Measurements from ENCODE around the gene CEP295NL. TPM values are rescaled to one million over a fixed set of nuclear protein-coding genes. Genes with fewer than 3 reads are reported as not detected.

The CEP295NL gene
- total and polyA plus RNA-seq, 2 of the 13 experiments (the other 11 are each of a cell fraction or from before 2014, with no cell fraction given): not detected

GRCh38 chr17:78944026-78944425 lies 41.0 kb upstream of the CEP295NL start:
- no peaks in the 10 kb centered on the region for H3K36me3 ChIP-seq (replicated peaks in 1 of 2; ENCODE audit: control insufficient read depth in 1 of 2, insufficient read depth in 2 of 2, low read length in 2 of 2)
- ChIA-PET POLR2A (interaction anchor here (0.6 to 1.0 kb wide), 2 partner anchors 10 to 18 kb away, joined by 3 read pairs; no protein-coding TSS in a partner anchor), CTCF (ENCODE audit: low intra/inter-chr PET ratio, low total read pairs) (no interaction called here)
- in situ Hi-C loops (cut with HindIII; ENCODE audit: extremely low pct_ligation_motif_present, low pct_unique_long_range_greater_than_20kb): no loop called here
- ATAC-seq (no peak), FAIRE-seq (no peak), DNase-seq (ENCODE audit: low spot score) (no peak)
- TF ChIP-seq ZNF121 (CRISPR knock-in tag; IDR thresholded peaks at IDR 0.05): peak; percentile 68
- TF ChIP-seq, protein P1, sequence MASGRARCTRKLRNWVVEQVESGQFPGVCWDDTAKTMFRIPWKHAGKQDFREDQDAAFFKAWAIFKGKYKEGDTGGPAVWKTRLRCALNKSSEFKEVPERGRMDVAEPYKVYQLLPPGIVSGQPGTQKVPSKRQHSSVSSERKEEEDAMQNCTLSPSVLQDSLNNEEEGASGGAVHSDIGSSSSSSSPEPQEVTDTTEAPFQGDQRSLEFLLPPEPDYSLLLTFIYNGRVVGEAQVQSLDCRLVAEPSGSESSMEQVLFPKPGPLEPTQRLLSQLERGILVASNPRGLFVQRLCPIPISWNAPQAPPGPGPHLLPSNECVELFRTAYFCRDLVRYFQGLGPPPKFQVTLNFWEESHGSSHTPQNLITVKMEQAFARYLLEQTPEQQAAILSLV (CRISPR knock-in tag; IDR thresholded peaks at IDR 0.05; ENCODE audit: borderline replicate concordance): no peak
- TF ChIP-seq ZNF275 (CRISPR knock-in tag; IDR thresholded peaks at IDR 0.05; ENCODE audit: borderline replicate concordance): no peak
- TF ChIP-seq SALL1 (CRISPR knock-in tag; IDR thresholded peaks at IDR 0.05): no peak
- no peak for TF ChIP-seq RFX3 (CRISPR knock-in tag; IDR thresholded peaks at IDR 0.05)
- H2AFZ ChIP-seq (ENCODE audit: low read length): no peak overlapping the region
- peaks cover 23% of the 10 kb centered on the region for H3K4me1 ChIP-seq (ENCODE audit: insufficient read depth, low read length)
- H3K27ac ChIP-seq (ENCODE audit: extremely low read length, insufficient read depth, low read length): no peak overlapping the region
- H3K4me2 ChIP-seq (ENCODE audit: low read depth, low read length): no peak overlapping the region
- no peak overlapping the region for H3K9ac ChIP-seq (ENCODE audit: insufficient read depth, low read depth, low read length)
- WGBS (ENCODE audit: low lambda C conversion rate): 20% methylated on average over 7 of the region's 7 CpGs
- no peaks in the 10 kb centered on the region for H4K20me1 ChIP-seq (ENCODE audit: insufficient read depth, low read length)
- no peaks in the 10 kb centered on the region for H3K79me2 ChIP-seq (ENCODE audit: insufficient read depth, low read length)
- intact Hi-C loops (cut with micrococcal nuclease; ENCODE audit: unreplicated experiment): no loop called here
- H3K9me3 ChIP-seq (ENCODE audit: low read length): no peaks in the 10 kb centered on the region
- H3K27me3 ChIP-seq (ENCODE audit: control insufficient read depth in 1 of 2, insufficient read depth in 2 of 2, low read length in 2 of 2): peaks cover 2 to 23% of the 10 kb centered on the region in 2 experiments; a peak in 3 of 5 replicates
- H3K4me3 ChIP-seq (replicated peaks in 1 of 3; ENCODE audit: insufficient read depth in 1 of 3, low read depth in 2 of 3, low read length in 3 of 3): no peak overlapping the region
- BruUV-seq (replicated peaks): no TSS peak

DNA sequence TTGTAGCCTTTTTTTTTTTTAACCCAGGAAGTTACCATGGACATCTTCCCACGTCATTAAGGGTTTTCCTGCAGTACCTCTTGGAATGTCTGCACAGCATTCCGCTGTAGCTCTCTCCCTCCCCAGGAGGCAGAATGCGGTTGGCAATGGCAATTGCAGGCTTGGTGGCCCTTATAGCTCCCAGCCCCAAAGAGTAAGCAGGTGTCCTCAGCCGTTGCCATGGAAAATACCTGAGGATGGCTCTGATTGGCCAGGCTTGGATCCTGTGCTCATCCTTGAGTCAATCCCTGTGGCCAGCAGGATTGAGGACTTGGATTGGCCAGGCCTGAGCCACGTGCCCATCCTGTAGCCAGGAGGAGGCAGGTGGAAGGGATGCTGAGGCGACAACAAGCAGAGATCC lies 37.7 kb upstream of the CEP295NL start:
- Histone ChIP-seq H3K4me1 (ENCODE audit: insufficient read depth, low read length) (0 out of 2 replicates have a peak, but pooled peaks cover 2% of the 10 kb centered on the region), H3K4me3 (replicated peaks in 1 of 3; ENCODE audit: insufficient read depth in 1 of 3, low read depth in 2 of 3, low read length in 3 of 3) (no peak overlapping the region), H3K9ac (ENCODE audit: insufficient read depth, low read depth, low read length) (no peak overlapping the region), H3K36me3 (replicated peaks in 1 of 2; ENCODE audit: control insufficient read depth in 1 of 2, insufficient read depth in 2 of 2, low read length in 2 of 2) (no peaks in the 10 kb centered on the region), H2AFZ (ENCODE audit: low read length) (no peak overlapping the region), H3K27me3 (ENCODE audit: control insufficient read depth in 1 of 2, insufficient read depth in 2 of 2, low read length in 2 of 2) (peaks cover 2 to 30% of the 10 kb centered on the region in 2 experiments; a peak in 3 of 5 replicates), H3K4me2 (ENCODE audit: low read depth, low read length) (no peak overlapping the region), H4K20me1 (ENCODE audit: insufficient read depth, low read length) (no peaks in the 10 kb centered on the region), H3K79me2 (ENCODE audit: insufficient read depth, low read length) (no peaks in the 10 kb centered on the region), H3K27ac (ENCODE audit: extremely low read length, insufficient read depth, low read length) (no peak overlapping the region), H3K9me3 (ENCODE audit: low read length) (no peaks in the 10 kb centered on the region)
- peak; percentile 50 for DNase-seq (ENCODE audit: low spot score)
- no TSS peak for BruUV-seq (replicated peaks)
- ChIA-PET CTCF (ENCODE audit: low intra/inter-chr PET ratio, low total read pairs) (no interaction called here), POLR2A (interaction anchor here (1.0 to 1.1 kb wide), 2 partner anchors 11 to 39 kb away, joined by 3 read pairs; partner anchors contain the start of gene LGALS3BP)
- in situ Hi-C loops (cut with HindIII; ENCODE audit: extremely low pct_ligation_motif_present, low pct_unique_long_range_greater_than_20kb) (no loop called here), intact Hi-C loops (cut with micrococcal nuclease; ENCODE audit: unreplicated experiment) (no loop called here)
- ATAC-seq: peak; percentile 70
- peak; percentile 30 for FAIRE-seq
- WGBS (ENCODE audit: low lambda C conversion rate): 35% methylated on average over 6 of the region's 6 CpGs
- no peak for TF ChIP-seq ZNF891 (CRISPR knock-in tag; IDR thresholded peaks at IDR 0.05)
- TF ChIP-seq ZNF326 (CRISPR knock-in tag; IDR thresholded peaks at IDR 0.05; ENCODE audit: borderline replicate concordance): no peak
- TF ChIP-seq RFX5 (IDR thresholded peaks at IDR 0.05; ENCODE audit: low read depth, low read length): peak; percentile 74
- peak; percentile 78 for TF ChIP-seq NFYC (CRISPR knock-in tag; IDR thresholded peaks at IDR 0.05)
- peak; percentile 81 for TF ChIP-seq USF2 (IDR thresholded peaks at IDR 0.05; ENCODE audit: low read depth, low read length)
- peak; percentile 76; the same call in 1 of the 2 replicates for TF ChIP-seq USF2 (CRISPR knock-in tag; IDR thresholded peaks at IDR 0.05; ENCODE audit: borderline replicate concordance)
- TF ChIP-seq GFI1 (CRISPR knock-in tag; IDR thresholded peaks at IDR 0.05; ENCODE audit: borderline replicate concordance): no peak
- TF ChIP-seq, protein P2, sequence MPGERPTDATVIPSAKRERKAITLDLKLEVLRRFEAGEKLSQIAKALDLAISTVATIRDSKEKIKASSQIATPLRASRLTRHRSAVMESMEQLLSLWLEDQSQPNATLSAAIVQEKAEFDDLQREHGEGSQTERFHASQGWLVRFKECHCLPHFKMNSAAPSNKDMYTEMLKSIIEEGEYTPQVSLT (CRISPR knock-in tag; IDR thresholded peaks at IDR 0.05; ENCODE audit: borderline replicate concordance, low read depth): no peak
- no peak for TF ChIP-seq SNAPC2 (CRISPR knock-in tag; IDR thresholded peaks at IDR 0.05)
- no peak for TF ChIP-seq GZF1 (CRISPR knock-in tag; IDR thresholded peaks at IDR 0.05)

All from HepG2 (cell line).